ENCODE data around the gene BMP8B. TPM values are rescaled to one million over a fixed set of nuclear protein-coding genes. Genes with fewer than 3 reads are reported as not detected.

Gene BMP8B
- total RNA-seq, 1 donor, result 0.31 TPM

GRCh38 chr1:39760074-39761008 is 28.3 kb downstream of the BMP8B start:
- Histone ChIP-seq H3K4me3 (ENCODE audit: low read length) (no peak overlapping the region), H3K4me1 (ENCODE audit: insufficient read depth, low read length) (no peaks in the 10 kb centered on the region), H3K27me3 (ENCODE audit: insufficient read depth, low read length) (no peaks in the 10 kb centered on the region), H3K9me3 (ENCODE audit: low read depth, low read length) (no peaks in the 10 kb centered on the region)

GRCh38 chr1:39759436-39759726 is 29.3 kb downstream of the BMP8B start:
- no peaks in the 10 kb centered on the region for H3K27me3 ChIP-seq (ENCODE audit: insufficient read depth, low read length)
- H3K4me3 ChIP-seq (ENCODE audit: low read length), result no peak overlapping the region

GRCh38 chr1:39758556-39759435 is 29.9 kb downstream of the BMP8B start:
- Histone ChIP-seq H3K9me3 (ENCODE audit: low read depth, low read length) (no peaks in the 10 kb centered on the region), H3K4me3 (ENCODE audit: low read length) (no peak overlapping the region), H3K27me3 (ENCODE audit: insufficient read depth, low read length) (no peaks in the 10 kb centered on the region), H3K4me1 (ENCODE audit: insufficient read depth, low read length) (no peaks in the 10 kb centered on the region)

More at GRCh38 chr1:39759436-39759726, 29.3 kb downstream of the BMP8B start:
- H3K9me3 ChIP-seq (ENCODE audit: low read depth, low read length), result no peaks in the 10 kb centered on the region
- H3K4me1 ChIP-seq (ENCODE audit: insufficient read depth, low read length), result no peaks in the 10 kb centered on the region

GRCh38 chr1:39757501-39757900 is 31.2 kb downstream of the BMP8B start:
- Histone ChIP-seq H3K9me3 (ENCODE audit: low read depth, low read length) (no peaks in the 10 kb centered on the region), H3K4me3 (ENCODE audit: low read length) (no peak overlapping the region), H3K4me1 (ENCODE audit: insufficient read depth, low read length) (no peaks in the 10 kb centered on the region), H3K27me3 (ENCODE audit: insufficient read depth, low read length) (no peaks in the 10 kb centered on the region)

- no peaks in the 10 kb centered on the region for H3K27me3 ChIP-seq (ENCODE audit: insufficient read depth, low read length)
- H3K4me1 ChIP-seq (ENCODE audit: insufficient read depth, low read length), result no peaks in the 10 kb centered on the region
- H3K4me3 ChIP-seq (ENCODE audit: low read length), result no peak overlapping the region
- H3K9me3 ChIP-seq (ENCODE audit: low read depth, low read length), result no peaks in the 10 kb centered on the region
Measured at GRCh38 chr1:39755965-39756659, 32.6 kb downstream of the BMP8B start.

- H3K4me3 ChIP-seq (ENCODE audit: low read length), result no peak overlapping the region
- H3K4me1 ChIP-seq (ENCODE audit: insufficient read depth, low read length), result no peaks in the 10 kb centered on the region
- no peaks in the 10 kb centered on the region for H3K9me3 ChIP-seq (ENCODE audit: low read depth, low read length)
- no peaks in the 10 kb centered on the region for H3K27me3 ChIP-seq (ENCODE audit: insufficient read depth, low read length)
Measured at GRCh38 chr1:39754906-39755504, 33.7 kb downstream of the BMP8B start.

GRCh38 chr1:39754026-39754570 is 34.6 kb downstream of the BMP8B start:
- no peaks in the 10 kb centered on the region for H3K9me3 ChIP-seq (ENCODE audit: low read depth, low read length)
- no peak overlapping the region for H3K4me3 ChIP-seq (ENCODE audit: low read length)
- no peaks in the 10 kb centered on the region for H3K27me3 ChIP-seq (ENCODE audit: insufficient read depth, low read length)
- no peaks in the 10 kb centered on the region for H3K4me1 ChIP-seq (ENCODE audit: insufficient read depth, low read length)

GRCh38 chr1:39753132-39754025 is 35.3 kb downstream of the BMP8B start:
- H3K4me3 ChIP-seq (ENCODE audit: low read length), result no peak overlapping the region
- no peaks in the 10 kb centered on the region for H3K4me1 ChIP-seq (ENCODE audit: insufficient read depth, low read length)
- H3K27me3 ChIP-seq (ENCODE audit: insufficient read depth, low read length), result no peaks in the 10 kb centered on the region
- no peaks in the 10 kb centered on the region for H3K9me3 ChIP-seq (ENCODE audit: low read depth, low read length)

GRCh38 chr1:39752703-39753102 is 36.0 kb downstream of the BMP8B start:
- Histone ChIP-seq H3K4me3 (ENCODE audit: low read length) (no peak overlapping the region), H3K27me3 (ENCODE audit: insufficient read depth, low read length) (no peaks in the 10 kb centered on the region), H3K9me3 (ENCODE audit: low read depth, low read length) (no peaks in the 10 kb centered on the region), H3K4me1 (ENCODE audit: insufficient read depth, low read length) (no peaks in the 10 kb centered on the region)

- Histone ChIP-seq H3K27me3 (ENCODE audit: insufficient read depth, low read length) (no peaks in the 10 kb centered on the region), H3K9me3 (ENCODE audit: low read depth, low read length) (no peaks in the 10 kb centered on the region), H3K4me1 (ENCODE audit: insufficient read depth, low read length) (no peaks in the 10 kb centered on the region), H3K4me3 (ENCODE audit: low read length) (no peak overlapping the region)
Measured at GRCh38 chr1:39751595-39751994, 37.1 kb downstream of the BMP8B start.

GRCh38 chr1:39745016-39745670 is 43.5 kb downstream of the BMP8B start:
- Histone ChIP-seq H3K27me3 (ENCODE audit: insufficient read depth, low read length) (no peaks in the 10 kb centered on the region), H3K9me3 (ENCODE audit: low read depth, low read length) (no peaks in the 10 kb centered on the region), H3K4me3 (ENCODE audit: low read length) (no peak overlapping the region), H3K4me1 (ENCODE audit: insufficient read depth, low read length) (no peaks in the 10 kb centered on the region)

GRCh38 chr1:39738622-39739366 is 49.9 kb downstream of the BMP8B start, which contains the start of gene PPIE:
PPIE (plus strand) TSS chr1:39738882; CDS start chr1:39738901, 19 bp downstream.
- Histone ChIP-seq H3K4me3 (ENCODE audit: low read length) (peak within 1 kb of the TSS; percentile 90), H3K4me1 (ENCODE audit: insufficient read depth, low read length) (peaks cover 18% of the 10 kb centered on the region), H3K27me3 (ENCODE audit: insufficient read depth, low read length) (peaks cover 8% of the 10 kb centered on the region), H3K9me3 (ENCODE audit: low read depth, low read length) (no peaks in the 10 kb centered on the region)
